ENCODE measurements around the gene KDM1B. TPM values are rescaled to one million over a fixed set of nuclear protein-coding genes. Genes with fewer than 3 reads are reported as not detected.

The KDM1B gene
- total RNA-seq, 1 experiment from 2014 or later = 15.8 TPM

DNA sequence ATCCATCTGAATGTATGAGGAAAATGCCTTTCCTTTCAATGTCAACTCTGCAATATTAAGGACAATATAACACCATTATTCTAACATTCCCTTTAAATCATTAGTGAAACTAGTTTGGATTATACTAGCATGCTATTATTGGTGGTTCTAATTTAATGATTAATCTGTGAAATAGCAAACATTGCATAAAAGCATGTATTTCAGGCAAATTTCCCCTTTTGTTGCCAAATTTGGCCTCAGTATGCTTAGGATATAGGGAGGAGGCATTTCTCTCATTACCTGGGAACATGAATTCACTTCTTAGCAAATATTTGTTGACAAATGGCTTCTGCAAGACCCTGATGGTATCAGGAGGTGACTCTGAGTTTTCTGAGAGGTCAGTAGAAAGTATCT, 1.9 kb upstream of the KDM1B start:
- no TSS peak for BruUV-seq (replicated peaks)
- Histone ChIP-seq H3K4me1 (ENCODE audit: insufficient read depth, low read length, poor library complexity, severe bottlenecking) (peaks cover 7% of the 10 kb centered on the region), H3K27me3 (replicated peaks; ENCODE audit: insufficient read depth, low read depth, low read length, poor library complexity) (no peaks in the 10 kb centered on the region), H3K27ac (ENCODE audit: low read depth, low read length, poor library complexity, severe bottlenecking) (no peak overlapping the region), H3K4me3 (ENCODE audit: low read depth, low read length, poor library complexity, severe bottlenecking) (no peak overlapping the region), H3K36me3 (ENCODE audit: insufficient read depth, low read length, poor library complexity, severe bottlenecking) (no peaks in the 10 kb centered on the region), H3K9me3 (ENCODE audit: low read depth, low read length, poor library complexity, severe bottlenecking) (no peaks in the 10 kb centered on the region)
- CTCF ChIA-PET = no interaction called here
- intact Hi-C loops (cut with micrococcal nuclease; ENCODE audit: unreplicated experiment) = loop anchor here (10.0 kb wide), 1 partner anchor 351 kb away; no protein-coding TSS in a partner anchor
- POLR2A ChIA-PET (ENCODE audit: low non-redundant PET) = no interaction called here
- TF ChIP-seq EZH2 (IDR thresholded peaks at IDR 0.05; ENCODE audit: borderline replicate concordance, low read depth, low read length, poor library complexity, severe bottlenecking) (no peak), CTCF (conservative IDR thresholded peaks at IDR 0.05; ENCODE audit: low read depth, low read length) (no peak)
- DNase-seq (ENCODE audit: low spot score) = no peak

GRCh38 chr6:18154507-18155149, 594 bp upstream of the KDM1B start, which contains the start of gene TPMT:
Gene TPMT (minus strand): TSS chr6:18155077. CDS start chr6:18149127, 5,950 bp downstream.
- peak within 1 kb of the TSS; percentile 92 for H3K4me3 ChIP-seq (ENCODE audit: low read depth, low read length, poor library complexity, severe bottlenecking)
- H3K27me3 ChIP-seq (replicated peaks; ENCODE audit: insufficient read depth, low read depth, low read length, poor library complexity) = no peaks in the 10 kb centered on the region
- no peak for DNase-seq (ENCODE audit: low spot score)
- TF ChIP-seq EZH2 (IDR thresholded peaks at IDR 0.05; ENCODE audit: borderline replicate concordance, low read depth, low read length, poor library complexity, severe bottlenecking) (no peak), CTCF (conservative IDR thresholded peaks at IDR 0.05; ENCODE audit: low read depth, low read length) (no peak)
- H3K4me1 ChIP-seq (ENCODE audit: insufficient read depth, low read length, poor library complexity, severe bottlenecking) = peaks cover 7% of the 10 kb centered on the region
- no peaks in the 10 kb centered on the region for H3K36me3 ChIP-seq (ENCODE audit: insufficient read depth, low read length, poor library complexity, severe bottlenecking)
- POLR2A ChIA-PET (ENCODE audit: low non-redundant PET) = interaction anchor here (0.5 to 0.6 kb wide), 2 partner anchors 637 to 1670 kb away, joined by 3 read pairs; no protein-coding TSS in a partner anchor
- BruUV-seq (replicated peaks) = TSS peak; percentile 81
- H3K27ac ChIP-seq (ENCODE audit: low read depth, low read length, poor library complexity, severe bottlenecking) = peak within 1 kb of the TSS; percentile 73
- intact Hi-C loops (cut with micrococcal nuclease; ENCODE audit: unreplicated experiment) = loop anchor here (10.0 kb wide), 1 partner anchor 350 kb away; no protein-coding TSS in a partner anchor
- no peaks in the 10 kb centered on the region for H3K9me3 ChIP-seq (ENCODE audit: low read depth, low read length, poor library complexity, severe bottlenecking)
- CTCF ChIA-PET = interaction anchor here (0.5 kb wide), 1 partner anchor 14 kb away, joined by 4 read pairs; no protein-coding TSS in a partner anchor

DNA sequence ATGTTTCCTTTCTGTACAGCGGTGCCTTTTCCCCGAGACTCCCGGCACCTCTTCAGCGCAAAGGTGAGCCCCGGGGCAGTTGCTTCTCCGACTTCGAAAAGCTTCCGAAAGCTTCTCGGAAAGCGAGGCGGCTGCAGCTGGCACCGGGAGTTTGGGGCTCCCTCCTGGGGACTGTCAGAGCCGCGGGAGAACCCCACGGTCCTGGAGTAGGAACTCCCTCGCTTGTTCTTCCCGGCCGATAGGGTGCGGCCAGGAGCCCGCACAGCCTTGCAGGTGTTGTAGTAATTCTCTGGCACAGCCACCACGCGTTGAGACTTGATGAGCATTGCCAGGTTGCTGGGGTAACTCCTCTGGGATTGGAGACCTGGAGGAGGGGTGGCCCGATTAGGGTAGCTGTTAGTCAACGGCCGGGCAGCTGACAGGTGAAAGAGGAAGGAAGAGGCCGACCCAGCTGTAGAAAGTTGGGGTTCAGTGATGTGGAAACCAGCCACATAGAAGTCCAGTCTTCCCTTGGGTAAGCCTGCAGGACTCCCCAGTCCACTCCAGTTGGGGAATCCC, 721 bp downstream of the KDM1B start:
- H3K9me3 ChIP-seq (ENCODE audit: low read depth, low read length, poor library complexity, severe bottlenecking) = no peaks in the 10 kb centered on the region
- intact Hi-C loops (cut with micrococcal nuclease; ENCODE audit: unreplicated experiment) = loop anchor here (10.0 kb wide), 1 partner anchor 349 kb away; no protein-coding TSS in a partner anchor
- H3K4me3 ChIP-seq (ENCODE audit: low read depth, low read length, poor library complexity, severe bottlenecking) = peak overlapping the region; percentile 92
- DNase-seq (ENCODE audit: low spot score) = peak; percentile 52
- H3K4me1 ChIP-seq (ENCODE audit: insufficient read depth, low read length, poor library complexity, severe bottlenecking) = peaks cover 7% of the 10 kb centered on the region
- H3K27ac ChIP-seq (ENCODE audit: low read depth, low read length, poor library complexity, severe bottlenecking) = peak overlapping the region; percentile 73
- CTCF ChIA-PET = interaction anchor here (0.6 kb wide), 1 partner anchor 108 kb away, joined by 5 read pairs; the partner anchor contains the start of gene DEK
- no peaks in the 10 kb centered on the region for H3K27me3 ChIP-seq (replicated peaks; ENCODE audit: insufficient read depth, low read depth, low read length, poor library complexity)
- TF ChIP-seq CTCF (conservative IDR thresholded peaks at IDR 0.05; ENCODE audit: low read depth, low read length) (0 out of 2 replicates have a peak, but pooled peaks have one; percentile 32), EZH2 (IDR thresholded peaks at IDR 0.05; ENCODE audit: borderline replicate concordance, low read depth, low read length, poor library complexity, severe bottlenecking) (no peak)
- no peaks in the 10 kb centered on the region for H3K36me3 ChIP-seq (ENCODE audit: insufficient read depth, low read length, poor library complexity, severe bottlenecking)
- BruUV-seq (replicated peaks) = no TSS peak
- POLR2A ChIA-PET (ENCODE audit: low non-redundant PET) = no interaction called here

All from A673 (cell line).